ENCODE data around the gene HRH3.

GRCh38 chr20:62215991-62216635 lies 4.0 kb downstream of the HRH3 start:
- no peak for TF ChIP-seq POLR2AphosphoS5 (IDR thresholded peaks at IDR 0.05)
- TF ChIP-seq, protein P1, sequence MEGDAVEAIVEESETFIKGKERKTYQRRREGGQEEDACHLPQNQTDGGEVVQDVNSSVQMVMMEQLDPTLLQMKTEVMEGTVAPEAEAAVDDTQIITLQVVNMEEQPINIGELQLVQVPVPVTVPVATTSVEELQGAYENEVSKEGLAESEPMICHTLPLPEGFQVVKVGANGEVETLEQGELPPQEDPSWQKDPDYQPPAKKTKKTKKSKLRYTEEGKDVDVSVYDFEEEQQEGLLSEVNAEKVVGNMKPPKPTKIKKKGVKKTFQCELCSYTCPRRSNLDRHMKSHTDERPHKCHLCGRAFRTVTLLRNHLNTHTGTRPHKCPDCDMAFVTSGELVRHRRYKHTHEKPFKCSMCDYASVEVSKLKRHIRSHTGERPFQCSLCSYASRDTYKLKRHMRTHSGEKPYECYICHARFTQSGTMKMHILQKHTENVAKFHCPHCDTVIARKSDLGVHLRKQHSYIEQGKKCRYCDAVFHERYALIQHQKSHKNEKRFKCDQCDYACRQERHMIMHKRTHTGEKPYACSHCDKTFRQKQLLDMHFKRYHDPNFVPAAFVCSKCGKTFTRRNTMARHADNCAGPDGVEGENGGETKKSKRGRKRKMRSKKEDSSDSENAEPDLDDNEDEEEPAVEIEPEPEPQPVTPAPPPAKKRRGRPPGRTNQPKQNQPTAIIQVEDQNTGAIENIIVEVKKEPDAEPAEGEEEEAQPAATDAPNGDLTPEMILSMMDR (IDR thresholded peaks at IDR 0.05): no peak
- TF ChIP-seq POLR2A (IDR thresholded peaks at IDR 0.05): no peak

Data from suprapubic skin (tissue), 4 donors.